ENCODE data around the gene TBC1D20. TPM values are rescaled to one million over a fixed set of nuclear protein-coding genes. Genes with fewer than 3 reads are reported as not detected.
A peak's percentile ranks its signal among the peaks of the same experiment; 100 is the strongest.
"Not testable (repeated sequence)": the region's sequence is repeated elsewhere in the genome, so short reads cannot be mapped to it uniquely, and the experiment has no call there.

The TBC1D20 gene
- total RNA-seq, 6 donors from 2014 or later, result 35.5 to 59.7 (median 37.5) TPM

GRCh38 chr20:478949-479429 lies 16.7 kb upstream of the TBC1D20 start:
- Histone ChIP-seq H3K27me3 (no peaks in the 10 kb centered on the region), H3K4me1 (no peaks in the 10 kb centered on the region), H3K36me3 (peaks cover 11 to 40% (median 20%) of the 10 kb centered on the region in 4 donors), H3K9me3 (no peaks in the 10 kb centered on the region), H3K4me3 (no peak overlapping the region), H3K27ac (no peak overlapping the region)
- TF ChIP-seq EP300 (IDR thresholded peaks at IDR 0.05) (no peak), CTCF (IDR thresholded peaks at IDR 0.05) (peak; percentile 55 to 69 (median 64))
- DNase-seq (no peak), ATAC-seq (ENCODE audit: low FRiP score in 2 of 2) (peak in 1 of 2 donors; percentile 67)
- WGBS, 2 donors, result 51 to 54% methylated on average over 3 of the region's 3 CpGs

GRCh38 chr20:478010-478948 lies 15.9 kb upstream of the TBC1D20 start:
- H3K4me3 ChIP-seq, result no peak overlapping the region
- ATAC-seq (ENCODE audit: low FRiP score in 2 of 2), result peak in 1 of 2 donors; percentile 45
- no peaks in the 10 kb centered on the region for H3K9me3 ChIP-seq
- H3K27ac ChIP-seq, result peak overlapping the region in 1 of 4 donors; percentile 6
- DNase-seq, result no peak
- TF ChIP-seq POLR2A (IDR thresholded peaks at IDR 0.05) (no peak), CTCF (IDR thresholded peaks at IDR 0.05) (no peak), EP300 (IDR thresholded peaks at IDR 0.05) (no peak), POLR2AphosphoS5 (IDR thresholded peaks at IDR 0.05) (no peak)
- no peaks in the 10 kb centered on the region for H3K4me1 ChIP-seq
- H3K27me3 ChIP-seq, result no peaks in the 10 kb centered on the region
- H3K36me3 ChIP-seq, result peaks cover 7 to 33% (median 13%) of the 10 kb centered on the region in 4 donors
- WGBS, 2 donors, result 84 to 88% methylated on average over 8 of the region's 8 CpGs

GRCh38 chr20:476561-477249 lies 14.4 kb upstream of the TBC1D20 start:
- peaks cover 0 to 17% (median 3%) of the 10 kb centered on the region in 4 donors for H3K36me3 ChIP-seq
- WGBS, 2 donors, result 88 to 94% methylated on average over 6 of the region's 6 CpGs
- not testable (repeated sequence) for H3K4me3 ChIP-seq; H3K9me3 ChIP-seq; ATAC-seq (ENCODE audit: low FRiP score in 2 of 2); H3K4me1 ChIP-seq; H3K27ac ChIP-seq; DNase-seq; H3K27me3 ChIP-seq

- no peak for DNase-seq
- TF ChIP-seq POLR2A (IDR thresholded peaks at IDR 0.05) (no peak), POLR2AphosphoS5 (IDR thresholded peaks at IDR 0.05) (no peak), CTCF (IDR thresholded peaks at IDR 0.05) (no peak), EP300 (IDR thresholded peaks at IDR 0.05) (no peak)
These were observed 13.4 kb upstream of the TBC1D20 start for GRCh38 chr20:475463-476357.

More at GRCh38 chr20:475463-476357, 13.4 kb upstream of the TBC1D20 start:
- H3K36me3 ChIP-seq, result peaks cover 0 to 12% (median 1%) of the 10 kb centered on the region in 4 donors
- ATAC-seq (ENCODE audit: low FRiP score in 2 of 2), result no peak
- no peaks in the 10 kb centered on the region for H3K27me3 ChIP-seq
- H3K4me1 ChIP-seq, result no peaks in the 10 kb centered on the region
- 77 to 95% methylated on average over 6 of the region's 6 CpGs for WGBS, 2 donors
- no peak overlapping the region for H3K4me3 ChIP-seq
- no peaks in the 10 kb centered on the region for H3K9me3 ChIP-seq
- H3K27ac ChIP-seq, result peak overlapping the region in 1 of 4 donors; percentile 30
